Measurements from ENCODE around the gene MYOG.

- TF ChIP-seq POLR2A (IDR thresholded peaks at IDR 0.05; ENCODE audit: low read depth) (no peak), CTCF (IDR thresholded peaks at IDR 0.05) (no peak)
Observed at GRCh38 chr1:203048555-203049051, 37.2 kb downstream of the MYOG start.

Data from esophagus muscularis mucosa (tissue), 3 donors.